T-helper 9 cell (primary cell): ENCODE measurements around the gene NUBP1.
A peak's percentile ranks its signal among the peaks of the same experiment; 100 is the strongest.
"Not testable (repeated sequence)": the region's sequence is repeated elsewhere in the genome, so short reads cannot be mapped to it uniquely, and the experiment has no call there.

Experiments
- DNase-seq: peaks from one replicate; pipeline ENCODE4 v3.0.0-alpha.2; 2020
- total RNA-seq, 2 donors: gene quantifications; one replicate each; lab custom pipeline; 2026; lab: John Stamatoyannopoulos, UW

Gene NUBP1
- 13.5 to 25.2 reads per million in 2 donors for total RNA-seq

GRCh38 chr16:10743610-10744369, at the start of gene NUBP1:
NUBP1 (plus strand) TSS chr16:10743842; CDS start chr16:10743864, 22 bp downstream.
- DNase-seq, result peak; percentile 100

GRCh38 chr16:10693889-10694288, 49.8 kb upstream of the NUBP1 start:
- DNase-seq, result no peak

- DNase-seq, result no peak
These were observed 49.3 kb upstream of the NUBP1 start for GRCh38 chr16:10694306-10694705.

GRCh38 chr16:10694830-10695229, 48.8 kb upstream of the NUBP1 start, which contains the start of gene TEKT5:
TEKT5 (minus strand) TSS chr16:10694930; CDS start chr16:10694873, 57 bp downstream.
- DNase-seq, result no peak

GRCh38 chr16:10699756-10700155, 43.9 kb upstream of the NUBP1 start:
- no peak for DNase-seq

- DNase-seq, result no peak
These were observed 34.7 kb upstream of the NUBP1 start for GRCh38 chr16:10708969-10709368.

- no peak for DNase-seq
These were observed 15.4 kb upstream of the NUBP1 start for GRCh38 chr16:10728003-10728887.

- no peak for DNase-seq
These were observed 14.3 kb upstream of the NUBP1 start for GRCh38 chr16:10729104-10730048.

GRCh38 chr16:10731790-10732189, 11.9 kb upstream of the NUBP1 start:
- no peak for DNase-seq

GRCh38 chr16:10737068-10737625, 6.5 kb upstream of the NUBP1 start:
- peak; percentile 54 for DNase-seq

GRCh38 chr16:10738231-10739077, 5.2 kb upstream of the NUBP1 start:
- DNase-seq, result no peak

- no peak for DNase-seq
These were observed 3.4 kb upstream of the NUBP1 start for GRCh38 chr16:10740000-10740844.

- no peak for DNase-seq
These were observed 2.8 kb upstream of the NUBP1 start for GRCh38 chr16:10740845-10741208.

- DNase-seq, result not testable (repeated sequence)
These were observed 2.4 kb upstream of the NUBP1 start for GRCh38 chr16:10741249-10741648.

GRCh38 chr16:10741844-10742243, 1.8 kb upstream of the NUBP1 start:
- DNase-seq, result no peak

GRCh38 chr16:10743227-10743609, 424 bp upstream of the NUBP1 start:
- no peak for DNase-seq

- no peak for DNase-seq
These were observed 858 bp downstream of the NUBP1 start for GRCh38 chr16:10744370-10745030.

GRCh38 chr16:10745841-10746240, 2.2 kb downstream of the NUBP1 start:
- DNase-seq, result no peak

- DNase-seq, result no peak
These were observed 7.2 kb downstream of the NUBP1 start for GRCh38 chr16:10750793-10751192.

- no peak for DNase-seq
These were observed 7.7 kb downstream of the NUBP1 start for GRCh38 chr16:10751291-10751697.
